ENCODE data around the gene CNPY3.
"Not testable (repeated sequence)": the region's sequence is repeated elsewhere in the genome, so short reads cannot be mapped to it uniquely, and the experiment has no call there.

GRCh38 chr6:42880871-42881270 is 48.4 kb upstream of the CNPY3 start:
- TF ChIP-seq CTCF (IDR thresholded peaks at IDR 0.05; ENCODE audit: low read length) = peak; percentile 33; the same call in 1 of the 2 replicates
- TF ChIP-seq EZH2 (IDR thresholded peaks at IDR 0.05; ENCODE audit: borderline replicate concordance, low read length) = not testable (repeated sequence)
